ENCODE data around the gene MAGT1. TPM values are rescaled to one million over a fixed set of nuclear protein-coding genes. Genes with fewer than 3 reads are reported as not detected.
"Not testable (repeated sequence)": the region's sequence is repeated elsewhere in the genome, so short reads cannot be mapped to it uniquely, and the experiment has no call there.

The MAGT1 gene
- total RNA-seq = 100 to 1,000 TPM in 1 of 4 donors, 10 to 100 TPM in 3; 33.6 to 122 (median 48.6) TPM

GRCh38 chrX:77894921-77895886, at the start of gene MAGT1:
Gene MAGT1 (minus strand): TSS chrX:77895435. CDS start chrX:77895410, 25 bp downstream.
- Histone ChIP-seq H3K9me3 (no peaks in the 10 kb centered on the region), H3K27ac (peak within 1 kb of the TSS; percentile 93 to 95), H3K4me3 (peak within 1 kb of the TSS; percentile 47 to 63), H3K4me1 (no peaks in the 10 kb centered on the region), H3K27me3 (no peaks in the 10 kb centered on the region), H3K36me3 (no peaks in the 10 kb centered on the region)
- TF ChIP-seq, protein P1, sequence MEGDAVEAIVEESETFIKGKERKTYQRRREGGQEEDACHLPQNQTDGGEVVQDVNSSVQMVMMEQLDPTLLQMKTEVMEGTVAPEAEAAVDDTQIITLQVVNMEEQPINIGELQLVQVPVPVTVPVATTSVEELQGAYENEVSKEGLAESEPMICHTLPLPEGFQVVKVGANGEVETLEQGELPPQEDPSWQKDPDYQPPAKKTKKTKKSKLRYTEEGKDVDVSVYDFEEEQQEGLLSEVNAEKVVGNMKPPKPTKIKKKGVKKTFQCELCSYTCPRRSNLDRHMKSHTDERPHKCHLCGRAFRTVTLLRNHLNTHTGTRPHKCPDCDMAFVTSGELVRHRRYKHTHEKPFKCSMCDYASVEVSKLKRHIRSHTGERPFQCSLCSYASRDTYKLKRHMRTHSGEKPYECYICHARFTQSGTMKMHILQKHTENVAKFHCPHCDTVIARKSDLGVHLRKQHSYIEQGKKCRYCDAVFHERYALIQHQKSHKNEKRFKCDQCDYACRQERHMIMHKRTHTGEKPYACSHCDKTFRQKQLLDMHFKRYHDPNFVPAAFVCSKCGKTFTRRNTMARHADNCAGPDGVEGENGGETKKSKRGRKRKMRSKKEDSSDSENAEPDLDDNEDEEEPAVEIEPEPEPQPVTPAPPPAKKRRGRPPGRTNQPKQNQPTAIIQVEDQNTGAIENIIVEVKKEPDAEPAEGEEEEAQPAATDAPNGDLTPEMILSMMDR (IDR thresholded peaks at IDR 0.05) = no peak
- TF ChIP-seq POLR2A (IDR thresholded peaks at IDR 0.05) = peak; percentile 62 to 76
- intact Hi-C loops (cut with DNase I; ENCODE audit: low total_unique reads) = no loop called here
- peak; percentile 89 to 95 for DNase-seq

- DNase-seq; H3K4me3 ChIP-seq; H3K9me3 ChIP-seq; intact Hi-C loops (cut with DNase I; ENCODE audit: low total_unique reads); H3K27ac ChIP-seq; H3K36me3 ChIP-seq; H3K27me3 ChIP-seq; H3K4me1 ChIP-seq: not testable (repeated sequence)
Measured at GRCh38 chrX:77945031-77945430, 49.8 kb upstream of the MAGT1 start.

DNA sequence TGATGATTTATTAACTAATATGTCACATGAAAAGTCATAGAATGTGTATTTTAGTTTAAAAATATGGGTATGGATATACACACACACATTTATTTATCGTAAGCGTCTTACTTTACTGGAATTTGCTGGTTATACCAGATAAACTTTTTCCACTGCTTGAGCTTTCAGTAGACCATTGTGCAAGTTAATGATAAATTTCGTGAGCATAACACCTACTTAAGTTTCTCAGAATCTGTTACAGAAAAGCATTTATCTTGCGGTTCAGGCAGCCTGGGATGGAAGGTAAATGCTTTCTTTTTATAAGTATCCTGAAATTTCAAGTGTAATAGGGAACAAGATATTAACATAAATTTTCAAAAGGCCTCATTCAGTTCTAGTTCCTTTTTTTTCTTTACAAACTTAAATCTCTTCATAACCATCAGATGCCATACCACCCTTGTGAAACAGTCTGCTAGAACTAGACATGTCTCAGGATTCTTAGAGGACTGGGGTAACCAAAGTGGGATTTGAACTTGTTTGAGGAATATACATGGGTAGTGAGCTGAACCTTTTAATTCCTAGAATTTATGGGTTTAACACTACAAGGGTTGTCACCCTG, 42.9 kb upstream of the MAGT1 start:
- Histone ChIP-seq H3K36me3 (no peaks in the 10 kb centered on the region), H3K4me1 (no peaks in the 10 kb centered on the region), H3K9me3 (no peaks in the 10 kb centered on the region), H3K27ac (no peak overlapping the region), H3K27me3 (peaks cover 0 to 4% of the 10 kb centered on the region in 2 donors), H3K4me3 (no peak overlapping the region)
- DNase-seq = no peak
- intact Hi-C loops (cut with DNase I; ENCODE audit: low total_unique reads) = no loop called here
- no peak for TF ChIP-seq POLR2A (IDR thresholded peaks at IDR 0.05)
- TF ChIP-seq, protein P1 (IDR thresholded peaks at IDR 0.05) = no peak

GRCh38 chrX:77937291-77937690, 42.1 kb upstream of the MAGT1 start:
- Histone ChIP-seq H3K4me3 (no peak overlapping the region), H3K27me3 (peaks cover 0 to 4% of the 10 kb centered on the region in 2 donors), H3K36me3 (no peaks in the 10 kb centered on the region), H3K9me3 (no peaks in the 10 kb centered on the region), H3K27ac (no peak overlapping the region), H3K4me1 (no peaks in the 10 kb centered on the region)
- DNase-seq = no peak
- intact Hi-C loops (cut with DNase I; ENCODE audit: low total_unique reads) = no loop called here
- TF ChIP-seq, protein P1 (IDR thresholded peaks at IDR 0.05) = no peak
- TF ChIP-seq POLR2A (IDR thresholded peaks at IDR 0.05) = no peak

GRCh38 chrX:77936299-77936698, 41.1 kb upstream of the MAGT1 start:
- no peak for DNase-seq

More at GRCh38 chrX:77936299-77936698, 41.1 kb upstream of the MAGT1 start:
- no peak for TF ChIP-seq POLR2A (IDR thresholded peaks at IDR 0.05)
- TF ChIP-seq, protein P1 (IDR thresholded peaks at IDR 0.05) = no peak
- Histone ChIP-seq H3K4me3 (no peak overlapping the region), H3K36me3 (no peaks in the 10 kb centered on the region), H3K4me1 (no peaks in the 10 kb centered on the region), H3K9me3 (no peaks in the 10 kb centered on the region), H3K27ac (no peak overlapping the region), H3K27me3 (peaks cover 0 to 4% of the 10 kb centered on the region in 2 donors)
- intact Hi-C loops (cut with DNase I; ENCODE audit: low total_unique reads) = no loop called here
